BE2C (cell line): ENCODE measurements around the gene GPR55.

Experiments used
- DNase-seq: peaks from one replicate; pipeline ENCODE4 v3.0.0-alpha.2; 2020
- H3K27me3 ChIP-seq: fragments of 250-450 bp; sonication (Bioruptor Pico); 2 replicates; pipeline ENCODE4 v1.5.1; 2020; ENCODE audit warnings: mild to moderate bottlenecking
- H3K36me3 ChIP-seq: fragments of 250-450 bp; sonication (Bioruptor Pico); 2 replicates; pipeline ENCODE4 v1.5.1; 2020; ENCODE audit warnings: mild to moderate bottlenecking
- H3K4me1 ChIP-seq: fragments of 250-450 bp; sonication (Bioruptor Pico); 2 replicates; pipeline ENCODE4 v1.5.1; 2020
- H3K4me3 ChIP-seq: 2 replicates; pipeline ENCODE4 v1.5.1; 2011; ENCODE audit warnings: low read depth, low read length
- H3K9me3 ChIP-seq: fragments of 250-450 bp; sonication (Bioruptor Pico); 2 replicates; pipeline ENCODE4 v1.5.1; 2020
- CTCF ChIP-seq: IDR thresholded peaks from 2 replicates; pipeline ENCODE4 v1.5.1; 2012; ENCODE audit warnings: mild to moderate bottlenecking, low read depth, low read length

GPR55 gene

GRCh38 chr2:230932556-230933511, 7.8 kb upstream of the GPR55 start:
- no peaks in the 10 kb centered on the region for H3K36me3 ChIP-seq
- no peaks in the 10 kb centered on the region for H3K27me3 ChIP-seq
- no peak for TF ChIP-seq CTCF
- no peak overlapping the region for H3K4me3 ChIP-seq
- no peaks in the 10 kb centered on the region for H3K9me3 ChIP-seq
- DNase-seq, result no peak
- no peaks in the 10 kb centered on the region for H3K4me1 ChIP-seq

- Histone ChIP-seq H3K36me3 (no peaks in the 10 kb centered on the region), H3K4me1 (no peaks in the 10 kb centered on the region), H3K27me3 (no peaks in the 10 kb centered on the region), H3K4me3 (no peak overlapping the region), H3K9me3 (no peaks in the 10 kb centered on the region)
- DNase-seq, result no peak
- TF ChIP-seq CTCF, result no peak
Measured at GRCh38 chr2:230931556-230932231, 6.7 kb upstream of the GPR55 start.

- no peak for TF ChIP-seq CTCF
- Histone ChIP-seq H3K9me3 (no peaks in the 10 kb centered on the region), H3K36me3 (no peaks in the 10 kb centered on the region), H3K27me3 (no peaks in the 10 kb centered on the region), H3K4me3 (no peak overlapping the region), H3K4me1 (no peaks in the 10 kb centered on the region)
- no peak for DNase-seq
Measured at GRCh38 chr2:230930928-230931555, 6.0 kb upstream of the GPR55 start.

GRCh38 chr2:230930149-230930780, 5.2 kb upstream of the GPR55 start:
- Histone ChIP-seq H3K27me3 (no peaks in the 10 kb centered on the region), H3K9me3 (no peaks in the 10 kb centered on the region), H3K36me3 (no peaks in the 10 kb centered on the region), H3K4me1 (no peaks in the 10 kb centered on the region), H3K4me3 (no peak overlapping the region)
- no peak for DNase-seq
- TF ChIP-seq CTCF, result no peak

GRCh38 chr2:230929381-230930148, 4.5 kb upstream of the GPR55 start:
- Histone ChIP-seq H3K4me1 (no peaks in the 10 kb centered on the region), H3K36me3 (no peaks in the 10 kb centered on the region), H3K27me3 (no peaks in the 10 kb centered on the region), H3K9me3 (no peaks in the 10 kb centered on the region), H3K4me3 (no peak overlapping the region)
- no peak for TF ChIP-seq CTCF
- no peak for DNase-seq
